Stimulated activated CD4-positive, alpha-beta T cell treated with anti-CD3 and anti-CD28 coated beads, Interleukin-4, amount 100 ng/mL, for 48 hours (primary cell): Measurements from ENCODE around the gene ULBP1.
"Not testable (repeated sequence)": the region's sequence is repeated elsewhere in the genome, so short reads cannot be mapped to it uniquely, and the experiment has no call there.

ENCODE experiments used
- DNase-seq, 2 donors: peaks; one replicate each; pipeline ENCODE4 v3.0.0-alpha.2; 2020; ENCODE audit warnings: low read depth in 2 of 2

The ULBP1 gene

DNA sequence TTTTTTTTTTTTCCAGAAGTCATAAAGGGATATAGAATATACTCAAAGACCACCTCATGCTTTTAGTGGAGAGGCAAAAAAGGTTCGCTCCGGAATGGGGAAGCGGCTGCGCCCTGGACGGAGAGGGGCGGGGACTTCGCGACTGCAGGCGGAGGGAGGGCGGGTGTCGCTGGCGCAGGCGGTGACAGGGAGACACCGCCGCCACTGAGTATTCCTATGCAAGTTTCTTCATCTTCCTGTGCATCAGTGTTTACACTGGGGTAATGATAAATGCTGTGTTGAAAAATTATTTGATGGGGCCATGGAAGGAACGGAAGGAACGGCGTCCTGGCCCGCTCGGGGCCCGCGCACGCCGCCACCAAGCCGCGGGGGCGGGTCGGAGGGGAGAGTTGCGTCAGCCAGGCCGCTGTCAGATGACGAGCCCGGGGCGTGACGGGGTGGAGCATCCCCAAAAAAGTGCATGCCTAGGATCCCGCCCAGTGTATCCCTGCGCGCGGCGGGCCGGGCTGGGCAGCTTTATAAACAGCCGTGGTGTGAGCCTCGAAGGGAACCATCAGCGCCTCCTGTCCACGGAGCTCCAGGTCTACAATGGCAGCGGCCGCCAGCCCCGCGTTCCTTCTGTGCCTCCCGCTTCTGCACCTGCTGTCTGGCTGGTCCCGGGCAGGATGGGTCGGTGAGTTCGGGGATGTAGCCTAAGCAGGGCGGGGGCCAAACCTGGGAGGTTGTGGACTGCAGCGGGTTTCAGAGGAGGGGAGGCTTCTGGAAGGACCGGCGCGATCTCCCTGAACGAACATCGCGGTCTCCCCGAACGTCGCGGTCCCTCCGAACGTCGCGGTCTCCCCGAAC lies at the start of gene ULBP1:
TSS of gene ULBP1 (plus strand) at position 482 of the 846 bp plus-strand sequence. CDS start at position 589, 107 bp downstream.
- DNase-seq = peak; percentile 81 to 87

GRCh38 chr6:149915970-149916865 lies 47.5 kb upstream of the ULBP1 start:
- DNase-seq = no peak

DNA sequence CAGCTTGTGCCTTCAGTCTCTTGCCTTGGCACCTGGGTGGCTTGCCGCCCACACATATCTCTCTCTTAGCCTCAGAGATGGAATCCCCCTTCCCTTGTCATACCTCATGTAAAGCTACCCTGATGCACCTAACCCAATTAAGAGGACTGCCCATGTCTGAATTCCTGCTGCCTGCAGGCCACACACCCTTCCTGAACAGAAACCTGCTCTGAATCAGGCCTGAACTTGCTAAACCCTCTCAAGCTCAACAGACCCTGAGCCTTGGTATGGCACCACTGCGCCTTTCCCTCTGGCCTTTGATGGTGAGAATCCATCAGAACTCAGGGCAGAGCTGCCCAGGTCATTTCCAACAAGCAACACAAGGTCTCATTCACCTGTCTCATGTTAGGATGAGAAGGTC lies 46.1 kb upstream of the ULBP1 start:
- no peak for DNase-seq

GRCh38 chr6:149918151-149918905 lies 45.4 kb upstream of the ULBP1 start:
- no peak for DNase-seq

- DNase-seq = not testable (repeated sequence)
Measured at GRCh38 chr6:149919126-149919833, 44.5 kb upstream of the ULBP1 start.

DNA sequence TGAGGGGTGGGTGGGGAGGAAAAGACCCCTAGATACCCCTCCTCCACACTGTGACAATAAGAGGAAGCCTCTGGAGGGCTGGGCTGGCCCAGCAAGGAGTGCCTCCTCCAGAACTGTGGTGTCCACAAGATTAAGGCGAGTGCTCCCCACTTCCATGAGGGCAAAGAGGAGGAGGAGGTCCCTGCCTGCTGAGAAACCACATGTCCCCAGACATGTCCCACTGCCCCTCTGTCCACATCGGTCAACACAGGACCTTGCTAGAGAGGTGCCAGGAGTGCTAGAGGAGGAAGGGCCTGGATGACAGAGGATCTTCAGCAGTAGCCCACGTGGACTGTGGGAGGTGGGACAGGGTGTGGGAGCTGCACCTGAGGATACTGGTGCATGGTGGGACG lies 43.9 kb upstream of the ULBP1 start:
- DNase-seq = no peak

DNA sequence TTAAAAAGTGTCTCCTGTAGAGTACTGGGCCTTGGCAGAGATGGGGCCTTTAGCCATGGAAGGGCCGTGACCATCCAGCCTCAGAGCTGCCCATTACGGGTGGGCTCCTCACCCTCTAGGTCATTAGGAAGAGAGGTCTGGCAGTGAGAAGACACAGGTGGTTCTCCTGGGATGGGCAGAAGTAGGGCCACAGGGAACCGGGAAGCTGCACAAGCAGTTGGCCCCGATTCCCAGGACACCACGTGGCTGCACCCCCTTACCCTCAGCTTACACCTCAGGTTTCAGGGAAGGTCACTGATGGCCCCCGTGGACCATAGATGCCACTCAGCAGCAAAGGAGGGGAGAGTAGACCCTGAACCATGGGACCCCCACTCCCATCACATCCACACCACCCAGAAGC lies 42.4 kb upstream of the ULBP1 start:
- DNase-seq = no peak

DNA sequence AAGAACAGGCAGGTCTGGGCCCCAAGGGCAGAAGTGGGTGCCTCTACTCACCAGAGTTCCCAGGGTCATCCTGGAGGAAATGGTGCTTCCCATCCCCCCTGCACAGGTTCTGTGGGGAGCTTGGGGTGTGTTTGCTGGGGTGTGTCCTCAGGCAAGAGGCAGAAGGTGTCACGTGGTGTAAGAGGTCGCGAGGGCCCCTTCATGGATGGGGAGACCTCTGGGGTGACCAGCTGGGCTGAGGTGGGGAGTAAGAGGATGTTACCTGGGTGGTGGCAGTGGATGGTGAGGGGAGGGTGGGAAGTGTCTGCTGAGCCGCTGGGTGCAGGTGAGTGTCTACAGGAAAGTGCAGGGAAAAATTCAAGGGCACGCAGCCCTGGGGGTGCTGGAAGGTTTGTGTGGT lies 41.7 kb upstream of the ULBP1 start:
- DNase-seq = not testable (repeated sequence)

DNA sequence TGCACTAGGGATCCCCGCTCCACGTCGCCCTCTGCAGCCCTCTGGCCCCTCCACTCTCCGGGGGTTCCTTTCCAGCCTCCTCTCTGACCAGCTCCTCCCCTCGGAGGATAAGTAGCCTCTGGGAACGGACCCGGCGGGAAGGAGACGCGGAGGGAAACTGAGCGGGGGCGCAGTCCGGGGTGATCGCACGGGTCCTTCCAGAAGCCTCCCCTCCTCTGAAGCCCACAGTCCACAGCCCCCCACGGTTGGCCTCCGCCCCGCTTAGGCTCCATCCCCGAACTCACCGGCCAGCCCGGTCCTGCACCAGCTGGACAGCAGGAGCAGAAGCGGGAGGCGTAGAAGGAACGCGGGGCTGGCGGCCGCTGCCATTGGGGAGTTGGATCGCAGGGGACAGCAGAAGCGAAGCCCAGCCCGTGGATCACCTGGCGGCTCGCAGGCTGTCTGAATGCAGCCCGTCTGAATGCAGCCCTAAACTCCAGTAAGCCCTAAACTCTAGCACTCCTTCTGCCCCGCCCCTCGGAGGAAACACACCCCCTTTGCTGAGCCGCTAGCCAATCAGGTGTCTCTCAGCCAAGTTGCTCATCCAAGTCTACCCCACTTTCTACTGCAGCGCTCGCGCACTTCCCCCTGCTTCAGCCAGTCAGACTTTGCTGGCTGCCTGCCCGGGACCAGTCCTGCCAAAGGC lies 41.0 kb upstream of the ULBP1 start, which contains the start of gene RAET1G:
TSS of gene RAET1G (minus strand) at position 480 of the 685 bp plus-strand sequence. CDS start at position 369, 111 bp downstream.
- peak; percentile 72 to 83 for DNase-seq

GRCh38 chr6:149923327-149923986 lies 40.3 kb upstream of the ULBP1 start:
- no peak for DNase-seq

- no peak for DNase-seq
Measured at GRCh38 chr6:149924206-149924932, 39.4 kb upstream of the ULBP1 start.

DNA sequence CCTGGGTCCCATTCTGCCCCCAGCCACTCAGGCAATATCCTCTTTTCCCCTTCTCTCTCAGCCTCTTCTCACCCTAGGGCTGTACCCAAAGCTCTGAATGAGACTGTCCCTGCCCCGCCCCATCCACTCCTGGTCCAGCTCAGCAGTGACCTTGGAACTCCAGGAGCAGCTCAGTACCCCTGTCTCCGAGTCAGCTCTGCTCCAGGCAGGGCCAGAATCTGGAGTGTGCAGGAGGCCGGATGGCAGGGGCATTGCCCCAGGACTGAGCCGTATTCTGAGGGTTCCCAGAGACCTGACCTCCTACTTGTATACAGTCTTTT lies 38.9 kb upstream of the ULBP1 start:
- no peak for DNase-seq

- DNase-seq = no peak
Measured at GRCh38 chr6:149925253-149925973, 38.3 kb upstream of the ULBP1 start.

DNA sequence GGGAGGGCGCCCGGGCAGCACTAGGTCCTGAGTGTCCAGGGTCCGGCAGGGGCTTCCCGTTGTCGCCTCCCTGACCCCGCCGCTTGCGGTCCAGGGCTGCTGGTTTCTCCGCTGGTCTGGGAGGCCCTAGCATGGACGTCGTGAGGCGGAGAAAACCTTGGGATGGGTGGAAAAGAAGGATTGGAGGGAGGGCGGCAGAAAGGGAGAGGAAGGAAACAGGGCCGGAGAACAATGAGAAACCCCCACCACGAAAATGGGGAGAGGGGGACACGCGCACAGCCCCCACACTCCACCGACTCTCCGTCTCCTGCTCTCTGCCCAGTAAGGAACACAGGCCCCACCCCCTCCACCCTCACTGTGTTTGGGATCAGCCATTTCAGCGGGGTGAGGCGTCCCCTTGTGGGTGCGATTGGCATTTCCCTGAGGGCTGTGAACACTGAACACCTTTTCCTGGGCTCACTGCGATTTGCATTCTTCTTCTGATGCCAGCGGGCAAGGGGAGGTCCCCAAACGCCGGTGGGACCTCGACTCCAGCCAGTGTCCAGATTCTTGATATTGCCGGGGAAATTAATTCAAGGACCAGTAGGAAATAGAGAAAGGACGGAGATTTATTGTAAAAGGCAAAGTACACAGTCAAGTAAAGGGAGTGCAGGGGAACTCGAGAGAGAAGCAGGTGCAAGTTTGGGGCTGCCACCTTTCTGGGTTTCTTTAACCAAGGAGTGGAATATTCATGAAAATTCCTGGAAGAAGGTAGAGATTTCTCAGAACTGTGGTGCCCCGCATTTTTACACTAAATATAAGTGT lies 37.6 kb upstream of the ULBP1 start:
- DNase-seq = peak; percentile 80 to 83

DNA sequence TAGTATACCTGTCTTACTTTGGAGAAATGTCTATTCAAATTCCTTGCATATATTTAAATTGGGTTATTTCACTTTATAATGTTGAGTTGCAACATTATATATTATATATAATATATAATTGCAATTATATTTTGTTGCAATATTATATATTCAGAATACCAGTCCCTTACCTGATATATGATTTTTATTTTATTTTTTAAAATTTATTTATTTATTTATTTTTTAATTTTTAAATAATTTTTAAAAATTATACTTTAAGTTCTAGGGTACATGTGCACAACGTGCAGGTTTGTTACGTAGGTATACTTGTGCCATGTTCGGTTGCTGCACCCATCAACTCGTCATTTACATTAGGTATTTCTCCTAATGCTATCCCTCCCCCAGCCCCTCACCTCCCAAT lies 36.7 kb upstream of the ULBP1 start:
- DNase-seq = not testable (repeated sequence)

DNA sequence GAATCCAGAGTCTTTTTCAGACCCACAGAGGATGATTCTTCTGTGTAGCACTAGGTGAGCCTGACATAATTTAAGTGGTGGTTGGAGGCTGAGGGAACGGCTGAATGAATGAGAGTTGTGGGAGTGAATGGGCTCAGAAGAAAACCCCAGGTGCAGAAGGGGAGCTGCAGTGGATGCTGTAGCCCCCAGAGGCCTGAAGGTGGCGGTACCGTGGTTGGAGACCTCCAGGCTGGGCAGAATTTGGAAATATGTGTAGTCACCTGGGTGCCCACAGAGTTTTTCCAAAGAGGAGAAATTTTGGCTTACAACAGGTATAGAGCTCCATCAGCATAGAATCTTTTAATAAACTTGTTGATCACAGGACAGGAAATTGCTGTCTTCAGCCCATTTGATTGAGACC lies 34.3 kb upstream of the ULBP1 start:
- no peak for DNase-seq

DNA sequence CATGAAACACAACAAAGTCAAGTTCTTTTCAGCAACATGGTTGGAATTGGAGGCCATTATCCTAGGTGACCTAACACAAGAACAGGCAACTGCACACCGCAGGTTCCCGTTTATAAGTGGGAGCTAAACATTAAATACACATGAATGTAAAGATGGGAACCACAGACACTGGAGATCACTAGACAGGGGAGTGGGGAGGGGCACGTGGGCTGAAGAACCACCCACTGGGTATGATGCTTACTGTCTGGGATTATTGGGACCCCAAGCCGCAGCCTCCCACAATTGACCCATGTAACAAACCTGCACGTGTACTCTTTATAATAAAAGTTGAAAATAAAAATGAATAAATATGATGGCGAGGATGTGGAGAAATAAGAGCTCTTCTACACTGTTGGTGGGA lies 32.2 kb upstream of the ULBP1 start:
- DNase-seq = no peak

DNA sequence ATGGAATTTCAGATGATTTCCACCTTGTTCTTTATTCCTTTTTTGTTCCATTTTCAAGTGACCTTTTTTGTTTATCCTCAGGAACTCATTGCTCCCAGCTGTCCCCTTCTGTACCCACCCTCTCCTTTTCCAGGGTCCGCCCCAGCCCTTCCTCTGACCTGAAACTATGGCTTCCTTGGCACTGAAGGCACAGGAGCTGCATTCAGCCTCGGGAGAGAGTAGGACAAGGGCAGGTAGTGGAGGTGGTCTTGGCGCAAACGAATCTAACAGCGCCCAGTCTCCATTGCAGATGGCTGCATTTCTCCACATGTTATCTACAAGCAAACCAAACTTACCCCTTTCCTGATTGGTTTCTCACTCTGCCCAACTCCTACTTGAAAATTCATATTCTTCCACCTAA lies 30.7 kb upstream of the ULBP1 start:
- no peak for DNase-seq
